GM12874 (cell line): ENCODE results near the gene TIA1.

ENCODE experiments used
- CTCF ChIP-seq: IDR thresholded peaks from 2 replicates; pipeline ENCODE4 v1.5.1; 2011; ENCODE audit warnings: low read depth, mild to moderate bottlenecking, control low read depth, low read length, moderate library complexity; ENCODE audit not compliant: insufficient read depth

The TIA1 gene

GRCh38 chr2:70255637-70256314 lies 7.3 kb upstream of the TIA1 start:
- TF ChIP-seq CTCF, result no peak

DNA sequence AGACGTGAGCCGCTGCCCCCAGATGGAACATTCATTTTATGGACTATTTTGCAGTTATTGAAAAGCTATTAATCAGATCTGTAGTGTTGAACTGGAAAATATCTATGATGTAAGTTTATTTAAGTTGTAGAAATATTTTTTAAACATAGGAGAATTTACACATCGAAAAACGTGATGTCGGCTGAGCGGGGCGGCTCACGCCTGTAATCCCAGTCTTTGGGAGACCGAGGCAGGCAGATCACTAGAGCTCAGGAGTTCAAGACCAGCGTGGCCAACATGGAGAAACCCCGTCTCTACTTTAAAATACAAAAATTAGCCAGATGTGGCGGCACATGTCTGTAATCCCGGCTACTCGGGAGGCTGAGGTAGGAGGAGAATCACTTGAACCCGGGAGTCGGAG lies 2.0 kb upstream of the TIA1 start:
- no peak for TF ChIP-seq CTCF

DNA sequence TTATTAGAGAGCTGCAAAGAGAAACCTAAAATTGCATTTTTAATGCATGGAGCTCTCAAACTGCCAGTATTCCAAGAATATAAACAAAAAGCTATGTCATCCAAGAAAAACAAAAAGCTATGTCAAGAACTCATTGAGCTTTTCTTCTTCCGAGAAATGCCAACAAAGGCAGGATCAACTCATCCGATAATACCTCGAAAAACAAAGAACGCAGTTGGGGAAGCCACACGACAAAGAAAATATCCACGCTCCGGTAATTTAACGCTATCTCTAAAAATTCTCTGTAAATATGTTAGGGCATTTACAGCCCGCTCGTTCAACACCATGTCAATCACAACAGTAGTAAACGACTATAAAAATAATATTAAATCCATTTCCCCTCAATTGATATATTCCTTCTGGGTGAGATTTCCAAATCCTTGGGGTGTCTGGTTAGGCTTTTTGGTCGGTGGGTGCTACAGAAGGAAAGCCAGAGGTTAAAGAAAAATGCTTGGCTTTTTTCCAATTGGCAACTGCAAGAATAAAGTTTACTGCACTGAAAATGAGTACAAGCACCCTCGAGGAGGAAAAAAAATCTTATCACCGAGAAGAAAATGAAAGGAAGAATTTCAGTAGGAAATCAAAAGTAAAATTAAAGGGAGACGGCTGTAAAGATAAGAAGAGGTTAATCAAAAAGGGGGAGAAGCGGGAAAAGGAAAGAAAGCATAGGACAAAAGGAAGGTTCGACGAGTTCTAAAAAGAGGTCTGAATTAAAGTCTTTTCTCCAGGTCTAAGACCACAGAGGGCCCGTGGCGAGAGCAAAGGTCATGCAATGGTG lies 856 bp downstream of the TIA1 start:
- TF ChIP-seq CTCF, result no peak

GRCh38 chr2:70243806-70244584 lies 4.4 kb downstream of the TIA1 start:
- TF ChIP-seq CTCF, result no peak

DNA sequence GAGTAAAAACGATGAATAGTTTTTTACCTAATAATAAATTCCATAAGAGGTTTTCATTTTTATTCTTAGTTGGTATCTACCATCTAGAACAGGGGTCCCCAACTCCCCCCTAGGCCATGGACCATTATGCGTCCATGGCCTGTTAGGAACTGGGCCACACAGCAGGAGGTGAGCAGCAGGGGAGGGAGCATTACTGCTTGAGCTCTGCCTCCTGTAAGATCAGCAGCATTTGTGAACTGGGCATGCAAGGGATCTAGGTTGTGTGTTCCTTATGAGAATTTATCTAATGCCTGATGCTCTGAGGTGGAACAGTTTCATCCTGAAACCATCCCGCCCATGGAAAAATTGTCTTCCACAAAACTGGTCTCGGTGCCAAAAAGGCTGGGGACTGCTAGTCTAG lies 5.9 kb downstream of the TIA1 start:
- TF ChIP-seq CTCF, result no peak

DNA sequence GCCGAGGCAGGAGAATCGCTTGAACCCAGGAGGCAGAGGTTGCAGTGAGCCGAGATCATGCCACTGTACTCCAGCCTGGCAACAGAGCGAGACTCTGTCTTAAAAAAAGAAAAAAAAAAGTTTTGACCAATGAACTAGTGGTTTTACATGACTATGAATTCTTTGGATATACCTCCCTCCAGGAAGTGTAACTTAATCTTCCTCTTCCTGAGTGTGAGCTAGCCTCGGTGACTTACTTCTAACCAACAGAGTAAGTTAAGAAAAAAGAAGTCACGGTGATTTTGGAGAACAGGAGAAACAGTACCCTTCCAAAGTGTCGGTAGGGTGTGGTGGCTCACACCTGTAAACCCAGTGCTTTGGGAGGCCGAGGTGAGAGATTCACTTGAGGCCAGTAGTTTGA lies 7.1 kb downstream of the TIA1 start:
- no peak for TF ChIP-seq CTCF

GRCh38 chr2:70240599-70240998 lies 7.8 kb downstream of the TIA1 start:
- TF ChIP-seq CTCF, result no peak
